BJ (cell line): Measurements from ENCODE around the gene DACH1. TPM values are rescaled to one million over a fixed set of nuclear protein-coding genes. Genes with fewer than 3 reads are reported as not detected.

ENCODE experiments used
- CTCF ChIA-PET: fragments of 350-600 bp; formaldehyde crosslinking; extraction: SDS; loops from one replicate; lab custom pipeline; 2021; ENCODE audit warnings: antibody characterized with exemption, inconsistent platforms; lab: Yijun Ruan, JAX
- POLR2A ChIA-PET: fragments of 300-600 bp; sonication (Branson Sonifier 250); formaldehyde crosslinking; extraction: SDS; loops from one replicate; lab custom pipeline; 2021; ENCODE audit warnings: antibody characterized with exemption; lab: Charles Lee
- DNase-seq: peaks from one replicate; pipeline ENCODE4 v3.0.0-alpha.2; 2011; ENCODE audit warnings: low read depth
- H3K27me3 ChIP-seq: 2 replicates; pipeline ENCODE4 v1.6.0; 2011; ENCODE audit warnings: low read length; ENCODE audit not compliant: control insufficient read depth, insufficient read depth
- H3K36me3 ChIP-seq: 2 replicates; pipeline ENCODE4 v1.5.1; 2011; ENCODE audit warnings: low read length; ENCODE audit not compliant: control insufficient read depth, insufficient read depth
- H3K4me3 ChIP-seq: 2 replicates; pipeline ENCODE4 v1.5.1; 2011; ENCODE audit warnings: low read depth, mild to moderate bottlenecking, control low read depth, low read length
- polyA plus RNA-seq: library from polyadenylated mRNA; depleted of rRNA; stranded (reverse); fragments of >200 nt; gene quantifications from 2 replicates; pipeline ENCODE4 v1.2.3, GENCODE V29; 2011
- TF ChIP-seq, protein P1 (sequence below): IDR thresholded peaks from 2 replicates; pipeline ENCODE4 v1.5.1; 2011; ENCODE audit warnings: low read depth, mild to moderate bottlenecking, control low read depth, inconsistent platforms, low read length, moderate library complexity; ENCODE audit not compliant: insufficient read depth

Gene DACH1
- polyA plus RNA-seq, 1 experiment, result 0.01 TPM

DNA sequence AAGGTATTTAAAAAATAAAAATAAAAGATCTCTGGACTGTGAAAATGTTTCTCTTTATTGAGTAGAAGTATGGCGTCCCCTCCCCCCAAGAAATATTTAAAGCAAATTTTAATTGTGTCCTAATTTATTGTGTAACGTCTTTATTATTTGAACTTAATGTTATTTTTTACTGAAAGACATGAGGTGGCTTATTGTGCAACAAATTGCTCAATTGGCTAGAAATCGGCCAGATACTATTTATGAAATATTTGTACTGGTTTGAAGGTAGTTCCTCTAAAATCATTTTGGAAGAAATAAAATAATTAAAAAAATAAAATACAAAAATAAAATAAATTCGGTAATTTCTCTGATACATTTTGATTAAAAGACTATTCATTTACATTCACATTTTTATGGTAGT, 162.3 kb downstream of the DACH1 start:
- Histone ChIP-seq H3K4me3 (no peak overlapping the region), H3K27me3 (no peaks in the 10 kb centered on the region), H3K36me3 (no peaks in the 10 kb centered on the region)
- TF ChIP-seq, protein P1, sequence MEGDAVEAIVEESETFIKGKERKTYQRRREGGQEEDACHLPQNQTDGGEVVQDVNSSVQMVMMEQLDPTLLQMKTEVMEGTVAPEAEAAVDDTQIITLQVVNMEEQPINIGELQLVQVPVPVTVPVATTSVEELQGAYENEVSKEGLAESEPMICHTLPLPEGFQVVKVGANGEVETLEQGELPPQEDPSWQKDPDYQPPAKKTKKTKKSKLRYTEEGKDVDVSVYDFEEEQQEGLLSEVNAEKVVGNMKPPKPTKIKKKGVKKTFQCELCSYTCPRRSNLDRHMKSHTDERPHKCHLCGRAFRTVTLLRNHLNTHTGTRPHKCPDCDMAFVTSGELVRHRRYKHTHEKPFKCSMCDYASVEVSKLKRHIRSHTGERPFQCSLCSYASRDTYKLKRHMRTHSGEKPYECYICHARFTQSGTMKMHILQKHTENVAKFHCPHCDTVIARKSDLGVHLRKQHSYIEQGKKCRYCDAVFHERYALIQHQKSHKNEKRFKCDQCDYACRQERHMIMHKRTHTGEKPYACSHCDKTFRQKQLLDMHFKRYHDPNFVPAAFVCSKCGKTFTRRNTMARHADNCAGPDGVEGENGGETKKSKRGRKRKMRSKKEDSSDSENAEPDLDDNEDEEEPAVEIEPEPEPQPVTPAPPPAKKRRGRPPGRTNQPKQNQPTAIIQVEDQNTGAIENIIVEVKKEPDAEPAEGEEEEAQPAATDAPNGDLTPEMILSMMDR, result no peak
- POLR2A ChIA-PET, result no interaction called here
- no peak for DNase-seq
- CTCF ChIA-PET, result no interaction called here

GRCh38 chr13:71703138-71703537, 163.9 kb downstream of the DACH1 start:
- no peak for DNase-seq
- TF ChIP-seq, protein P1, result no peak
- no peak overlapping the region for H3K4me3 ChIP-seq
- H3K27me3 ChIP-seq, result no peaks in the 10 kb centered on the region
- ChIA-PET POLR2A (no interaction called here), CTCF (no interaction called here)
- H3K36me3 ChIP-seq, result no peaks in the 10 kb centered on the region

DNA sequence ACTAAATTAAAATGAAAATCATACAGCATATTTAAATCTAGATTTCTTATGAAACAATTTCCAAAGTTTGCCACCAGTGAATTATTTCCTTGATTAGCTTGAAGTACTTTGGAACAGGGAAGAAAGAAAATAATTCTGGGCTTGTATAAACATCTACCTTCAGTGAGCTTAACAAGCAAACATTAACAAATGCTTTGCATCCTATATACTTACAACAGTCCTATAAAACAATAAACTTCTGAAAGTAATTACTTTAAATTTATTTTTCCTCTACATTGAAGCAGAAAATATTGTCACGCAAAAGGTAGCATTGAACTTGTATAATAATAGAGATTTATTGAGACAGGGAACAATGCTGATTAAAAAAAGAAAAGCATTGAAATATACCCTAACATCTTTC, 164.8 kb downstream of the DACH1 start:
- TF ChIP-seq, protein P1, result no peak
- no peak for DNase-seq
- H3K27me3 ChIP-seq, result no peaks in the 10 kb centered on the region
- no peaks in the 10 kb centered on the region for H3K36me3 ChIP-seq
- H3K4me3 ChIP-seq, result no peak overlapping the region
- CTCF ChIA-PET, result no interaction called here
- POLR2A ChIA-PET, result no interaction called here

GRCh38 chr13:71701741-71702140, 165.3 kb downstream of the DACH1 start:
- no peak for DNase-seq
- ChIA-PET CTCF (no interaction called here), POLR2A (no interaction called here)
- H3K27me3 ChIP-seq, result no peaks in the 10 kb centered on the region
- H3K36me3 ChIP-seq, result no peaks in the 10 kb centered on the region
- TF ChIP-seq, protein P1, result no peak
- no peak overlapping the region for H3K4me3 ChIP-seq

DNA sequence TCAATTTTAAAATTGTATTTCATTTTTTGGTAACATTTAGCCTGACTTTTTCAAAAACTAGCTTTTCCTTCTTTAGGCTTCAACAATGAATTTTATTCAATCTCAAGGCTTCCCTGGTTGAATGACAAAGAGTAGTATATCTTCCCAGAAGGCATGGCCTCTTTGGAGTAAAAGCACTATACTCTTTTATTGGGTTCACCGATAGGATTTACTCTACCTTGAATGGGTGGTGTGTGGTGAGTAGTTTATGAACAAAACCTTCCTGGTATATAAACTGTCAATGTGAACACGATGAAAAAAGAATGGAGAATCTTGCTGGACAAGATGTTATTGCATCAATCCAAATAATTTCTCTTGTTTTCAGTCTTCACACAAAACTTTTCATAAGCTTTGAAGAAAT, 167.7 kb downstream of the DACH1 start:
- DNase-seq, result no peak
- TF ChIP-seq, protein P1, result no peak
- Histone ChIP-seq H3K27me3 (no peaks in the 10 kb centered on the region), H3K36me3 (no peaks in the 10 kb centered on the region), H3K4me3 (no peak overlapping the region)
- ChIA-PET POLR2A (no interaction called here), CTCF (no interaction called here)
